ENCODE data around the gene RAB3D.

GRCh38 chr19:11278670-11279069 lies 60.8 kb downstream of the RAB3D start:
- TF ChIP-seq ISL1 (CRISPR knock-in tag; IDR thresholded peaks at IDR 0.05) (no peak), SNAI2 (CRISPR knock-in tag; IDR thresholded peaks at IDR 0.05) (no peak)
